Endothelial cell (in vitro differentiated cells): ENCODE data around the gene MAGI1. TPM values are rescaled to one million over a fixed set of nuclear protein-coding genes. Genes with fewer than 3 reads are reported as not detected.

Experiments used
- DNase-seq: peaks from one replicate; pipeline ENCODE4 v3.0.0; 2021; ENCODE audit warnings: low spot score
- H3K27ac Mint-ChIP-seq: one replicate; pipeline ENCODE4 v1.8.0; 2021; ENCODE audit warnings: mixed read lengths, inconsistent platforms; ENCODE audit not compliant: unreplicated experiment
- H3K27me3 Mint-ChIP-seq: one replicate; pipeline ENCODE4 v1.8.0; 2021; ENCODE audit warnings: mild to moderate bottlenecking, moderate library complexity, mixed read lengths, inconsistent platforms; ENCODE audit not compliant: unreplicated experiment
- H3K36me3 Mint-ChIP-seq: one replicate; pipeline ENCODE4 v1.8.0; 2021; ENCODE audit warnings: mild to moderate bottlenecking, low read depth, mixed read lengths, inconsistent platforms; ENCODE audit not compliant: unreplicated experiment
- H3K4me1 Mint-ChIP-seq: one replicate; pipeline ENCODE4 v1.8.0; 2021; ENCODE audit warnings: mild to moderate bottlenecking, mixed read lengths, inconsistent platforms; ENCODE audit not compliant: unreplicated experiment
- H3K4me3 Mint-ChIP-seq: one replicate; pipeline ENCODE4 v1.8.0; 2021; ENCODE audit warnings: mild to moderate bottlenecking, mixed read lengths, inconsistent platforms; ENCODE audit not compliant: unreplicated experiment
- H3K9me3 Mint-ChIP-seq: one replicate; pipeline ENCODE4 v1.8.0; 2021; ENCODE audit warnings: mixed read lengths, inconsistent platforms; ENCODE audit not compliant: unreplicated experiment
- total RNA-seq: library from RNA; stranded (reverse); fragmentation: NEBNext Ultra II Directional; extraction: Animal tissue kit (Norgen Biotek cat#: 25700); gene quantifications from one replicate; pipeline ENCODE4 v1.2.1, GENCODE V29; 2021; ENCODE audit not compliant: unreplicated experiment
- TF ChIP-seq, protein P1 (sequence below): fragments of 200-600 bp; sonication (generic); IDR thresholded peaks from one replicate; pipeline ENCODE4 v1.5.0; 2021; ENCODE audit warnings: antibody characterized with exemption; ENCODE audit not compliant: unreplicated experiment

MAGI1 gene
- total RNA-seq, 1 donor from 2014 or later = 33.8 TPM

- Mint-ChIP-seq H3K27me3 (peaks cover 2% of the 10 kb centered on the region), H3K9me3 (no peaks in the 10 kb centered on the region), H3K27ac (no peak overlapping the region), H3K4me1 (no peaks in the 10 kb centered on the region), H3K36me3 (no peaks in the 10 kb centered on the region), H3K4me3 (no peak overlapping the region)
- TF ChIP-seq, protein P1, sequence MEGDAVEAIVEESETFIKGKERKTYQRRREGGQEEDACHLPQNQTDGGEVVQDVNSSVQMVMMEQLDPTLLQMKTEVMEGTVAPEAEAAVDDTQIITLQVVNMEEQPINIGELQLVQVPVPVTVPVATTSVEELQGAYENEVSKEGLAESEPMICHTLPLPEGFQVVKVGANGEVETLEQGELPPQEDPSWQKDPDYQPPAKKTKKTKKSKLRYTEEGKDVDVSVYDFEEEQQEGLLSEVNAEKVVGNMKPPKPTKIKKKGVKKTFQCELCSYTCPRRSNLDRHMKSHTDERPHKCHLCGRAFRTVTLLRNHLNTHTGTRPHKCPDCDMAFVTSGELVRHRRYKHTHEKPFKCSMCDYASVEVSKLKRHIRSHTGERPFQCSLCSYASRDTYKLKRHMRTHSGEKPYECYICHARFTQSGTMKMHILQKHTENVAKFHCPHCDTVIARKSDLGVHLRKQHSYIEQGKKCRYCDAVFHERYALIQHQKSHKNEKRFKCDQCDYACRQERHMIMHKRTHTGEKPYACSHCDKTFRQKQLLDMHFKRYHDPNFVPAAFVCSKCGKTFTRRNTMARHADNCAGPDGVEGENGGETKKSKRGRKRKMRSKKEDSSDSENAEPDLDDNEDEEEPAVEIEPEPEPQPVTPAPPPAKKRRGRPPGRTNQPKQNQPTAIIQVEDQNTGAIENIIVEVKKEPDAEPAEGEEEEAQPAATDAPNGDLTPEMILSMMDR = no peak
- no peak for DNase-seq
Observed at GRCh38 chr3:65472501-65472900, 566.2 kb downstream of the MAGI1 start.

GRCh38 chr3:65466300-65466988 is 572.3 kb downstream of the MAGI1 start:
- Mint-ChIP-seq H3K27me3 (no peaks in the 10 kb centered on the region), H3K4me1 (no peaks in the 10 kb centered on the region), H3K4me3 (no peak overlapping the region), H3K27ac (no peak overlapping the region), H3K36me3 (no peaks in the 10 kb centered on the region), H3K9me3 (no peaks in the 10 kb centered on the region)
- TF ChIP-seq, protein P1 = peak; percentile 16
- DNase-seq = peak; percentile 17

GRCh38 chr3:65449841-65450428 is 588.8 kb downstream of the MAGI1 start:
- no peaks in the 10 kb centered on the region for H3K27me3 Mint-ChIP-seq

GRCh38 chr3:65448120-65448519 is 590.6 kb downstream of the MAGI1 start:
- Mint-ChIP-seq H3K4me1 (peaks cover 3% of the 10 kb centered on the region), H3K9me3 (no peaks in the 10 kb centered on the region), H3K36me3 (no peaks in the 10 kb centered on the region), H3K27me3 (no peaks in the 10 kb centered on the region), H3K27ac (no peak overlapping the region), H3K4me3 (no peak overlapping the region)
- TF ChIP-seq, protein P1 = no peak
- DNase-seq = no peak

More at GRCh38 chr3:65449841-65450428, 588.8 kb downstream of the MAGI1 start:
- no peak for DNase-seq
- no peaks in the 10 kb centered on the region for H3K36me3 Mint-ChIP-seq
- H3K4me3 Mint-ChIP-seq = no peak overlapping the region
- TF ChIP-seq, protein P1 = no peak
- no peaks in the 10 kb centered on the region for H3K9me3 Mint-ChIP-seq
- no peak overlapping the region for H3K27ac Mint-ChIP-seq
- H3K4me1 Mint-ChIP-seq = peaks cover 8% of the 10 kb centered on the region

GRCh38 chr3:65445573-65446169 is 593.0 kb downstream of the MAGI1 start:
- H3K27me3 Mint-ChIP-seq = no peaks in the 10 kb centered on the region
- DNase-seq = no peak
- no peaks in the 10 kb centered on the region for H3K36me3 Mint-ChIP-seq
- H3K27ac Mint-ChIP-seq = no peak overlapping the region
- H3K9me3 Mint-ChIP-seq = no peaks in the 10 kb centered on the region
- no peak overlapping the region for H3K4me3 Mint-ChIP-seq
- no peaks in the 10 kb centered on the region for H3K4me1 Mint-ChIP-seq
- TF ChIP-seq, protein P1 = no peak
